A673 (cell line): ENCODE results near the gene ALDH18A1. TPM values are rescaled to one million over a fixed set of nuclear protein-coding genes. Genes with fewer than 3 reads are reported as not detected.

Source experiments
- BruUV-seq: library from RNA; stranded (reverse); fragments of 400-500 nt; replicated peaks from 2 replicates; lab custom pipeline; 2021; lab: Mats Ljungman, UMichigan
- CTCF ChIA-PET: fragments of 300-600 bp; sonication (Branson Sonifier 250); formaldehyde crosslinking; loops from one replicate; lab custom pipeline; 2022; ENCODE audit warnings: antibody characterized with exemption; lab: Charles Lee
- POLR2A ChIA-PET: fragments of 300-600 bp; sonication (Branson Sonifier 250); formaldehyde crosslinking; loops from one replicate; lab custom pipeline; 2022; ENCODE audit warnings: antibody characterized with exemption; ENCODE audit not compliant: low non-redundant PET; lab: Charles Lee
- DNase-seq: peaks from one replicate; pipeline ENCODE4 v3.0.0-alpha.2; 2015; ENCODE audit warnings: low spot score
- H3K27ac ChIP-seq: fragments of 200-600 bp; sonication (generic); 2 replicates; pipeline ENCODE4 v1.5.1; 2016; ENCODE audit warnings: mixed run types, low read depth, mild to moderate bottlenecking, mixed read lengths, antibody characterized with exemption, low read length; ENCODE audit not compliant: poor library complexity, severe bottlenecking
- H3K27me3 ChIP-seq: fragments of 200-600 bp; sonication (generic); replicated peaks from 2 replicates; pipeline ENCODE4 v1.6.1; 2017; ENCODE audit warnings: mixed run types, low read depth, mild to moderate bottlenecking, mixed read lengths, antibody characterized with exemption, low read length; ENCODE audit not compliant: insufficient read depth, poor library complexity
- H3K36me3 ChIP-seq: fragments of 200-600 bp; sonication (generic); 2 replicates; pipeline ENCODE4 v1.6.1; 2016; ENCODE audit warnings: mixed run types, mild to moderate bottlenecking, mixed read lengths, antibody characterized with exemption, low read length; ENCODE audit not compliant: insufficient read depth, poor library complexity, severe bottlenecking
- H3K4me1 ChIP-seq: fragments of 200-600 bp; sonication (generic); 2 replicates; pipeline ENCODE4 v1.6.1; 2017; ENCODE audit warnings: mixed run types, mild to moderate bottlenecking, mixed read lengths, antibody characterized with exemption, low read length; ENCODE audit not compliant: insufficient read depth, poor library complexity, severe bottlenecking
- H3K4me3 ChIP-seq: fragments of 200-600 bp; sonication (generic); 2 replicates; pipeline ENCODE4 v1.5.1; 2016; ENCODE audit warnings: low read depth, mixed run types, mild to moderate bottlenecking, mixed read lengths, low read length; ENCODE audit not compliant: poor library complexity, severe bottlenecking
- H3K9me3 ChIP-seq: fragments of 200-600 bp; sonication (generic); 2 replicates; pipeline ENCODE4 v1.6.1; 2016; ENCODE audit warnings: mixed run types, low read depth, mild to moderate bottlenecking, mixed read lengths, antibody characterized with exemption, low read length; ENCODE audit not compliant: poor library complexity, severe bottlenecking
- CTCF ChIP-seq: fragments of 300-800, 200-600 bp; sonication (generic); conservative IDR thresholded peaks from 2 replicates; pipeline ENCODE4 v1.5.1; 2017; ENCODE audit warnings: low read depth, mild to moderate bottlenecking, antibody characterized with exemption, low read length, moderate library complexity, mixed read lengths
- EZH2 ChIP-seq: fragments of 200-600 bp; sonication (generic); IDR thresholded peaks from 2 replicates; pipeline ENCODE4 v1.6.1; 2017; ENCODE audit warnings: borderline replicate concordance, low read depth, mild to moderate bottlenecking, mixed read lengths, antibody characterized with exemption, low read length; ENCODE audit not compliant: poor library complexity, severe bottlenecking
- intact Hi-C: fragments of 100-400 bp; cut with micrococcal nuclease; formaldehyde crosslinking; loops from one replicate; pipeline ENCODE4 v1.10.0; 2022; ENCODE audit not compliant: unreplicated experiment
- total RNA-seq: library from RNA; stranded (reverse); gene quantifications from 2 replicates; pipeline ENCODE4 v1.2.3, GENCODE V29; 2021

Gene ALDH18A1
- total RNA-seq, 1 experiment from 2014 or later = 88.0 TPM

GRCh38 chr10:95694665-95695064 is 38.2 kb upstream of the ALDH18A1 start:
- ChIA-PET POLR2A (interaction anchor here (0.6 kb wide), 1 partner anchor 601 kb away, joined by 5 read pairs; no protein-coding TSS in a partner anchor), CTCF (interaction anchor here (0.7 to 3.1 kb wide), 4 partner anchors 38 to 211 kb away, joined by 5 to 84 read pairs (median 8); partner anchors contain the start of gene ALDH18A1)
- TF ChIP-seq EZH2 (no peak), CTCF (no peak)
- DNase-seq = no peak
- Histone ChIP-seq H3K4me1 (peaks cover 10% of the 10 kb centered on the region), H3K36me3 (peaks cover 21% of the 10 kb centered on the region), H3K27ac (no peak overlapping the region), H3K9me3 (no peaks in the 10 kb centered on the region), H3K4me3 (no peak overlapping the region), H3K27me3 (no peaks in the 10 kb centered on the region)
- BruUV-seq = no TSS peak
- intact Hi-C loops = loop anchor here (1.0 to 5.0 kb wide), 4 partner anchors 148 to 322 kb away; partner anchors contain the start of gene CC2D2B

- Histone ChIP-seq H3K27ac (peak within 1 kb of the TSS; percentile 92), H3K4me1 (peaks cover 10% of the 10 kb centered on the region), H3K36me3 (peaks cover 29% of the 10 kb centered on the region), H3K4me3 (peak within 1 kb of the TSS; percentile 95), H3K27me3 (no peaks in the 10 kb centered on the region), H3K9me3 (no peaks in the 10 kb centered on the region)
- ChIA-PET CTCF (interaction anchor here (0.5 to 3.1 kb wide), 14 partner anchors 13 to 731 kb away, joined by 3 to 84 read pairs (median 4); partner anchors contain the start of genes ALDH18A1 and CC2D2B), POLR2A (interaction anchor here (0.5 to 0.6 kb wide), 2 partner anchors 602 to 1849 kb away, joined by 3 to 5 read pairs; no protein-coding TSS in a partner anchor)
- intact Hi-C loops = loop anchor here (1.0 to 5.0 kb wide), 4 partner anchors 148 to 322 kb away; partner anchors contain the start of gene CC2D2B
- no peak for TF ChIP-seq EZH2
- TF ChIP-seq CTCF = peak; percentile 100
- no TSS peak for BruUV-seq
- DNase-seq = peak; percentile 100
Observed at GRCh38 chr10:95693668-95694534, 37.4 kb upstream of the ALDH18A1 start, which contains the start of gene TCTN3. TCTN3 (minus strand) TSS chr10:95693927; CDS start chr10:95693899, 28 bp downstream.

- POLR2A ChIA-PET = interaction anchor here (0.5 kb wide), 1 partner anchor 1849 kb away, joined by 3 read pairs; no protein-coding TSS in a partner anchor
- H3K27me3 ChIP-seq = no peaks in the 10 kb centered on the region
- TF ChIP-seq EZH2 (no peak), CTCF (no peak)
- H3K9me3 ChIP-seq = no peaks in the 10 kb centered on the region
- peaks cover 10% of the 10 kb centered on the region for H3K4me1 ChIP-seq
- peaks cover 36% of the 10 kb centered on the region for H3K36me3 ChIP-seq
- intact Hi-C loops = loop anchor here (5.0 kb wide), 1 partner anchor 214 kb away; the partner anchor contains the start of gene CC2D2B
- H3K4me3 ChIP-seq = peak overlapping the region; percentile 95
- peak overlapping the region; percentile 92 for H3K27ac ChIP-seq
- DNase-seq = peak; percentile 3
- CTCF ChIA-PET = interaction anchor here (0.5 to 3.1 kb wide), 12 partner anchors 14 to 732 kb away, joined by 3 to 84 read pairs (median 4); partner anchors contain the start of genes ALDH18A1 and CC2D2B
- BruUV-seq = no TSS peak
Observed at GRCh38 chr10:95693071-95693667, 36.7 kb upstream of the ALDH18A1 start.
